Fibroblast of lung (primary cell): ENCODE data around the gene DNAH10.

ENCODE experiments used
- CTCF ChIP-seq, 2 donors: IDR thresholded peaks in 1 of 2; conservative IDR thresholded peaks in 1 of 2; 1 replicate in 1 of 2; 2 replicates in 1 of 2; pipeline ENCODE4 v1.5.1; 2011 to 2012; ENCODE audit warnings: low read length in 2 of 2, control low read depth in 1 of 2, inconsistent platforms in 1 of 2, low read depth in 1 of 2, mild to moderate bottlenecking in 1 of 2
- EZH2 ChIP-seq: IDR thresholded peaks from 2 replicates; pipeline ENCODE4 v1.5.1; 2012; ENCODE audit warnings: low read length, control low read depth, mild to moderate bottlenecking; ENCODE audit errors: missing control alignments

- TF ChIP-seq CTCF (conservative IDR thresholded peaks at IDR 0.05 in 1 of 2, IDR thresholded peaks at IDR 0.05 in 1 of 2; ENCODE audit: low read depth in 1 of 2, low read length in 2 of 2), result no peak
- no peak for TF ChIP-seq EZH2
These were observed 131.2 kb downstream of the DNAH10 start for GRCh38 chr12:123893276-123893675.
